ENCODE results near the gene CRELD2.

CRELD2 gene

GRCh38 chr22:49878206-49878605 is 40.2 kb upstream of the CRELD2 start:
- peaks cover 13% of the 10 kb centered on the region for H3K79me1 ChIP-seq (ENCODE audit: low read depth, low read length)
- peaks cover 12 to 47% of the 10 kb centered on the region in 2 donors for H3K9me3 ChIP-seq (replicated peaks in 1 of 2; ENCODE audit: control insufficient read depth in 2 of 2, insufficient read depth in 1 of 2, low read depth in 1 of 2, low read length in 2 of 2)
- H3K27me3 ChIP-seq (ENCODE audit: control insufficient read depth in 3 of 3, insufficient read depth in 3 of 3, low read depth in 1 of 3, low read length in 3 of 3), result no peaks in the 10 kb centered on the region
- no peak overlapping the region for H2BK12ac ChIP-seq (ENCODE audit: low read length)
- WGBS, 2 donors (ENCODE audit: extremely low coverage in 2 of 2, insufficient read length in 2 of 2, insufficient replicate concordance in 1 of 2), result no CpG with 5 or more reads among the region's 8 CpGs
- DNase-seq (ENCODE audit: low spot score), result no peak
- H4K8ac ChIP-seq (ENCODE audit: low read depth, low read length), result no peak overlapping the region
- no peaks in the 10 kb centered on the region for H3K4me1 ChIP-seq (ENCODE audit: control insufficient read depth in 2 of 2, insufficient read depth in 1 of 2, low read depth in 1 of 2, low read length in 2 of 2)
- H3K4me2 ChIP-seq (ENCODE audit: insufficient read depth, low read length, poor library complexity, severe bottlenecking), result no peak overlapping the region
- no peak overlapping the region for H3K14ac ChIP-seq (ENCODE audit: low read length)
- peaks cover 14 to 48% of the 10 kb centered on the region in 2 donors for H3K36me3 ChIP-seq (replicated peaks in 1 of 2; ENCODE audit: control insufficient read depth in 2 of 2, insufficient read depth in 2 of 2, low read length in 2 of 2)
- H2BK120ac ChIP-seq (ENCODE audit: low read depth, low read length), result no peak overlapping the region
- H2BK15ac ChIP-seq (ENCODE audit: low read length), result no peak overlapping the region
- no peak overlapping the region for H2AK5ac ChIP-seq (ENCODE audit: low read depth, low read length)
- H3K9ac ChIP-seq (ENCODE audit: low read depth, low read length, poor library complexity), result no peak overlapping the region
- H2BK5ac ChIP-seq (ENCODE audit: low read length), result no peak overlapping the region
- no peak overlapping the region for H3K4ac ChIP-seq (ENCODE audit: low read length)
- H2AFZ ChIP-seq (ENCODE audit: low read length), result no peak overlapping the region
- H4K91ac ChIP-seq (ENCODE audit: low read depth, low read length, poor library complexity), result no peak overlapping the region
- H3K4me3 ChIP-seq (ENCODE audit: low read length in 2 of 2), result no peak overlapping the region
- no peak overlapping the region for H3K23ac ChIP-seq (ENCODE audit: low read depth, low read length, poor library complexity)
- H3K18ac ChIP-seq (ENCODE audit: low read length), result no peak overlapping the region
- no peak overlapping the region for H3K27ac ChIP-seq (replicated peaks; ENCODE audit: low read length)

- Histone ChIP-seq H4K91ac (ENCODE audit: low read depth, low read length, poor library complexity) (no peak overlapping the region), H3K23ac (ENCODE audit: low read depth, low read length, poor library complexity) (no peak overlapping the region)
Measured at GRCh38 chr22:49879871-49880270, 38.6 kb upstream of the CRELD2 start.

GRCh38 chr22:49880281-49880680 is 38.2 kb upstream of the CRELD2 start:
- Histone ChIP-seq H3K23ac (ENCODE audit: low read depth, low read length, poor library complexity) (no peak overlapping the region), H3K4me1 (ENCODE audit: control insufficient read depth in 2 of 2, insufficient read depth in 1 of 2, low read depth in 1 of 2, low read length in 2 of 2) (no peaks in the 10 kb centered on the region), H2BK120ac (ENCODE audit: low read depth, low read length) (no peak overlapping the region), H3K4me2 (ENCODE audit: insufficient read depth, low read length, poor library complexity, severe bottlenecking) (no peak overlapping the region), H2BK5ac (ENCODE audit: low read length) (no peak overlapping the region), H3K79me1 (ENCODE audit: low read depth, low read length) (peaks cover 21% of the 10 kb centered on the region), H2AFZ (ENCODE audit: low read length) (no peak overlapping the region), H3K27ac (replicated peaks; ENCODE audit: low read length) (no peak overlapping the region), H3K18ac (ENCODE audit: low read length) (no peak overlapping the region), H3K9ac (ENCODE audit: low read depth, low read length, poor library complexity) (no peak overlapping the region), H3K36me3 (replicated peaks in 1 of 2; ENCODE audit: control insufficient read depth in 2 of 2, insufficient read depth in 2 of 2, low read length in 2 of 2) (peaks cover 27 to 64% of the 10 kb centered on the region in 2 donors), H4K8ac (ENCODE audit: low read depth, low read length) (no peak overlapping the region), H2BK15ac (ENCODE audit: low read length) (no peak overlapping the region), H2AK5ac (ENCODE audit: low read depth, low read length) (no peak overlapping the region), H3K27me3 (ENCODE audit: control insufficient read depth in 3 of 3, insufficient read depth in 3 of 3, low read depth in 1 of 3, low read length in 3 of 3) (no peaks in the 10 kb centered on the region), H3K9me3 (replicated peaks in 1 of 2; ENCODE audit: control insufficient read depth in 2 of 2, insufficient read depth in 1 of 2, low read depth in 1 of 2, low read length in 2 of 2) (peaks cover 24 to 58% of the 10 kb centered on the region in 2 donors), H3K4me3 (ENCODE audit: low read length in 2 of 2) (no peak overlapping the region), H2BK12ac (ENCODE audit: low read length) (no peak overlapping the region), H4K91ac (ENCODE audit: low read depth, low read length, poor library complexity) (no peak overlapping the region), H3K4ac (ENCODE audit: low read length) (no peak overlapping the region), H3K14ac (ENCODE audit: low read length) (no peak overlapping the region)
- no CpG with 5 or more reads among the region's 20 CpGs for WGBS, 2 donors (ENCODE audit: extremely low coverage in 2 of 2, insufficient read length in 2 of 2, insufficient replicate concordance in 1 of 2)
- DNase-seq (ENCODE audit: low spot score), result no peak

More at GRCh38 chr22:49879871-49880270, 38.6 kb upstream of the CRELD2 start:
- Histone ChIP-seq H3K9ac (ENCODE audit: low read depth, low read length, poor library complexity) (no peak overlapping the region), H3K4me3 (ENCODE audit: low read length in 2 of 2) (no peak overlapping the region), H3K9me3 (replicated peaks in 1 of 2; ENCODE audit: control insufficient read depth in 2 of 2, insufficient read depth in 1 of 2, low read depth in 1 of 2, low read length in 2 of 2) (peaks cover 24 to 57% of the 10 kb centered on the region in 2 donors), H4K8ac (ENCODE audit: low read depth, low read length) (no peak overlapping the region), H2AK5ac (ENCODE audit: low read depth, low read length) (no peak overlapping the region), H3K79me1 (ENCODE audit: low read depth, low read length) (peaks cover 18% of the 10 kb centered on the region), H2BK120ac (ENCODE audit: low read depth, low read length) (no peak overlapping the region), H2AFZ (ENCODE audit: low read length) (no peak overlapping the region), H3K36me3 (replicated peaks in 1 of 2; ENCODE audit: control insufficient read depth in 2 of 2, insufficient read depth in 2 of 2, low read length in 2 of 2) (peaks cover 23 to 60% of the 10 kb centered on the region in 2 donors), H3K18ac (ENCODE audit: low read length) (no peak overlapping the region), H3K4me1 (ENCODE audit: control insufficient read depth in 2 of 2, insufficient read depth in 1 of 2, low read depth in 1 of 2, low read length in 2 of 2) (no peaks in the 10 kb centered on the region), H2BK5ac (ENCODE audit: low read length) (no peak overlapping the region), H3K27ac (replicated peaks; ENCODE audit: low read length) (no peak overlapping the region), H2BK12ac (ENCODE audit: low read length) (no peak overlapping the region), H3K4me2 (ENCODE audit: insufficient read depth, low read length, poor library complexity, severe bottlenecking) (no peak overlapping the region), H3K4ac (ENCODE audit: low read length) (no peak overlapping the region), H2BK15ac (ENCODE audit: low read length) (no peak overlapping the region), H3K27me3 (ENCODE audit: control insufficient read depth in 3 of 3, insufficient read depth in 3 of 3, low read depth in 1 of 3, low read length in 3 of 3) (no peaks in the 10 kb centered on the region), H3K14ac (ENCODE audit: low read length) (no peak overlapping the region)
- DNase-seq (ENCODE audit: low spot score), result no peak
- no CpG with 5 or more reads among the region's 9 CpGs for WGBS, 2 donors (ENCODE audit: extremely low coverage in 2 of 2, insufficient read length in 2 of 2, insufficient replicate concordance in 1 of 2)

- Histone ChIP-seq H2AK5ac (ENCODE audit: low read depth, low read length) (no peak overlapping the region), H2AFZ (ENCODE audit: low read length) (no peak overlapping the region), H3K23ac (ENCODE audit: low read depth, low read length, poor library complexity) (no peak overlapping the region), H2BK15ac (ENCODE audit: low read length) (no peak overlapping the region), H3K4me2 (ENCODE audit: insufficient read depth, low read length, poor library complexity, severe bottlenecking) (no peak overlapping the region), H3K9me3 (replicated peaks in 1 of 2; ENCODE audit: control insufficient read depth in 2 of 2, insufficient read depth in 1 of 2, low read depth in 1 of 2, low read length in 2 of 2) (peaks cover 35 to 64% of the 10 kb centered on the region in 2 donors), H2BK12ac (ENCODE audit: low read length) (no peak overlapping the region), H4K91ac (ENCODE audit: low read depth, low read length, poor library complexity) (no peak overlapping the region), H3K18ac (ENCODE audit: low read length) (no peak overlapping the region), H3K4ac (ENCODE audit: low read length) (no peak overlapping the region), H2BK5ac (ENCODE audit: low read length) (no peak overlapping the region), H4K8ac (ENCODE audit: low read depth, low read length) (no peak overlapping the region), H3K36me3 (replicated peaks in 1 of 2; ENCODE audit: control insufficient read depth in 2 of 2, insufficient read depth in 2 of 2, low read length in 2 of 2) (peaks cover 39 to 69% of the 10 kb centered on the region in 2 donors), H3K79me1 (ENCODE audit: low read depth, low read length) (peaks cover 28% of the 10 kb centered on the region), H3K4me3 (ENCODE audit: low read length in 2 of 2) (no peak overlapping the region), H3K9ac (ENCODE audit: low read depth, low read length, poor library complexity) (no peak overlapping the region), H3K4me1 (ENCODE audit: control insufficient read depth in 2 of 2, insufficient read depth in 1 of 2, low read depth in 1 of 2, low read length in 2 of 2) (no peaks in the 10 kb centered on the region), H3K27ac (replicated peaks; ENCODE audit: low read length) (no peak overlapping the region), H2BK120ac (ENCODE audit: low read depth, low read length) (no peak overlapping the region), H3K27me3 (ENCODE audit: control insufficient read depth in 3 of 3, insufficient read depth in 3 of 3, low read depth in 1 of 3, low read length in 3 of 3) (peaks cover 0 to 1% (median 0%) of the 10 kb centered on the region in 3 experiments), H3K14ac (ENCODE audit: low read length) (no peak overlapping the region)
- WGBS, 2 donors (ENCODE audit: extremely low coverage in 2 of 2, insufficient read length in 2 of 2, insufficient replicate concordance in 1 of 2), result no CpG with 5 or more reads among the region's 2 CpGs
- no peak for DNase-seq (ENCODE audit: low spot score)
Measured at GRCh38 chr22:49881856-49882255, 36.6 kb upstream of the CRELD2 start.
